AG09309 (cell line): ENCODE results near the gene LMNTD2.
A peak's percentile ranks its signal among the peaks of the same experiment; 100 is the strongest.

ENCODE experiments used
- DNase-seq: peaks from one replicate; pipeline ENCODE4 v3.0.0-alpha.2; 2010; ENCODE audit warnings: low read depth
- H3K4me3 ChIP-seq: 2 replicates; pipeline ENCODE4 v1.5.1; 2011; ENCODE audit warnings: mild to moderate bottlenecking, low read depth, low read length, moderate library complexity; ENCODE audit not compliant: control insufficient read depth
- TF ChIP-seq, protein P1 (sequence below): IDR thresholded peaks from 2 replicates; pipeline ENCODE4 v1.5.1; 2011; ENCODE audit warnings: mild to moderate bottlenecking, low read depth, low read length, inconsistent platforms; ENCODE audit not compliant: insufficient read depth, control insufficient read depth; ENCODE audit errors: missing control alignments

LMNTD2 gene

DNA sequence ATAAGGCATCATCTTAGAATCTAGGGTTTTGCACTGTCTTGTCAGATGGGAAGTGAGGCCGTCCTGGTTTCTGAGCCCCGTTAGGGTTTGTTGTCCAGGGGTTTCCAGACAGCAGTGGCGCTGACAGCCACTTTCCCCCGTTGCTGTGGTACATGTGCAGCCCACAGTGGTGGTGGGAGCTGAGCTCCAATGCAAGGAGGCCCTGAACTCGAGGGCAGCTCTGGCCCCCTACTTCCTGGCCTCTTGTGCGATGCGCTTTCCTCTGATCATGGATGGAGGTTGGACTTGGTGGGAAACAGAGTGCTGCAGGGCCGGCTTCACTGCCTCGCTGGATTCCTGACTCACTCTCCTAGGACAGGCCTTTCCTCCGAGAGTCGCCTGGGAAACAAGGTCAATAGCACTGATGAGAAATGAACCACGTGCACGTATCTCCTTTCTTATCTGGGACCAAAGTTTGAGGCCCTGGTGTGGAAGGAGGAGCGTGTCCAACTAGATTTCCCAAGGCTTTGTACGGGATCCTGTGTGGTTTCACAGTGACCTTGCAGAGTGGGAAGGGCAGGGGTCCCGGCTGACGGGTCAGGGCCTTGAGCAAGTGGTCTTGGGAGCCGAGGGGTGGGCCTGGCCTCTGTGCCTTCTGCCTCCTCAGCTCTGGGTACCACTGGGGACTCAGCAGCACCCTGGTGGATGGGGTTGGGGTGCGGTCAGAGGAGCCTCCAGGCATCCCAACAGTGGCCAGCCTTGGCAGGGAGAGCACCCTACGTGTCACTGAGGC, 19.5 kb upstream of the LMNTD2 start:
- no peak overlapping the region for H3K4me3 ChIP-seq
- no peak for DNase-seq
- TF ChIP-seq, protein P1, sequence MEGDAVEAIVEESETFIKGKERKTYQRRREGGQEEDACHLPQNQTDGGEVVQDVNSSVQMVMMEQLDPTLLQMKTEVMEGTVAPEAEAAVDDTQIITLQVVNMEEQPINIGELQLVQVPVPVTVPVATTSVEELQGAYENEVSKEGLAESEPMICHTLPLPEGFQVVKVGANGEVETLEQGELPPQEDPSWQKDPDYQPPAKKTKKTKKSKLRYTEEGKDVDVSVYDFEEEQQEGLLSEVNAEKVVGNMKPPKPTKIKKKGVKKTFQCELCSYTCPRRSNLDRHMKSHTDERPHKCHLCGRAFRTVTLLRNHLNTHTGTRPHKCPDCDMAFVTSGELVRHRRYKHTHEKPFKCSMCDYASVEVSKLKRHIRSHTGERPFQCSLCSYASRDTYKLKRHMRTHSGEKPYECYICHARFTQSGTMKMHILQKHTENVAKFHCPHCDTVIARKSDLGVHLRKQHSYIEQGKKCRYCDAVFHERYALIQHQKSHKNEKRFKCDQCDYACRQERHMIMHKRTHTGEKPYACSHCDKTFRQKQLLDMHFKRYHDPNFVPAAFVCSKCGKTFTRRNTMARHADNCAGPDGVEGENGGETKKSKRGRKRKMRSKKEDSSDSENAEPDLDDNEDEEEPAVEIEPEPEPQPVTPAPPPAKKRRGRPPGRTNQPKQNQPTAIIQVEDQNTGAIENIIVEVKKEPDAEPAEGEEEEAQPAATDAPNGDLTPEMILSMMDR: no peak

DNA sequence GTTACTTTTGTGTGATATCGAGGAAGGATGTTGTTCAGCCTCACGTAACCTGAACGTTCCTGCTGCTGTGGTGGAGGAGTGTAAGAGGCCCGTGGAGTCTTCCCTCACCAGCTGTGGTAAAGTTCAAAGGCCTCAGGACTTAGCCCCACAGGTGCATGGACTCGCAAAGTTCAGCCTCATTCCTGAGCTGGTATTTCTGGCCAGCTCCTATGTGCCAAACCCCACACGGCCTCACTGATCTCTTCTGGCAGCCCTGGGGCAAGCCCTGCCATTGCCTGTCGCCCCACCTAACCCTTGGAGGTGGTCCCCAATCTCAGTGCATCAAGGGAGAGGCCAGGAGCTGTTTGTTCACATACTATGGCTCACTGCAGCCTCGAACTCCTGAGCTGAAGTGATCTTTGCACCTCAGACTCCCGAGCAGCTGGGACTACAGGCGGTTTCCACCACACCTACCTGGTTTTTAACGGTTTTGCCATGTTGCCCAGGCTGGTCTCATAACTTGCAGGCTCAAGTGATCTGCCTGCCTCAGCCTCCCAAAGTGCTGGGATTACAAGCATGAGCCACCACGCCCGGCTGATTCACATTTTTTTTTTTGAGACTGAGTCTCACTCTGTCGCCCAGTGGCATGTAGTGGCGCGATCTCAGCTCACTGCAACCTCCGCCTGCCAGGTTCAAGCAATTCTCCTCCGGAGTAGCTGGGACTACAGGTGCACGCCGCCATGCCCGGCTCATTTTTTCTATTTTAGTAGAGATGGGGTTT, 17.9 kb upstream of the LMNTD2 start:
- DNase-seq: no peak
- peak overlapping the region; percentile 96; the same call in 1 of the 2 replicates for H3K4me3 ChIP-seq
- TF ChIP-seq, protein P1: no peak

DNA sequence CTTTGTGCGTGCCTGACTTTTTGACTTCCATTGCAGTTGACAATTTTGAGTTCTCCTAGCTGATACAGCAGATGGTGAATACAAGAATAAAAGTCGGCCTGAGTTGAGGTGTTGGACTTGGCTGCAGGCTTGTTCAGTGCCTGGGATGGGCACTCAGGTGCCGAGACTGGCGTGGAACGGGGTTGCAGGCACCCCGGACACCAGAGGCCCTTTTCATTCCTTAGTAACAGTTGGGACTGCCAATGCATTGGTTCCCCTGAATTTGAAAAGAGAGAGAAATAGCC, 17.0 kb upstream of the LMNTD2 start:
- H3K4me3 ChIP-seq: peak overlapping the region; percentile 96
- DNase-seq: no peak
- TF ChIP-seq, protein P1: no peak

DNA sequence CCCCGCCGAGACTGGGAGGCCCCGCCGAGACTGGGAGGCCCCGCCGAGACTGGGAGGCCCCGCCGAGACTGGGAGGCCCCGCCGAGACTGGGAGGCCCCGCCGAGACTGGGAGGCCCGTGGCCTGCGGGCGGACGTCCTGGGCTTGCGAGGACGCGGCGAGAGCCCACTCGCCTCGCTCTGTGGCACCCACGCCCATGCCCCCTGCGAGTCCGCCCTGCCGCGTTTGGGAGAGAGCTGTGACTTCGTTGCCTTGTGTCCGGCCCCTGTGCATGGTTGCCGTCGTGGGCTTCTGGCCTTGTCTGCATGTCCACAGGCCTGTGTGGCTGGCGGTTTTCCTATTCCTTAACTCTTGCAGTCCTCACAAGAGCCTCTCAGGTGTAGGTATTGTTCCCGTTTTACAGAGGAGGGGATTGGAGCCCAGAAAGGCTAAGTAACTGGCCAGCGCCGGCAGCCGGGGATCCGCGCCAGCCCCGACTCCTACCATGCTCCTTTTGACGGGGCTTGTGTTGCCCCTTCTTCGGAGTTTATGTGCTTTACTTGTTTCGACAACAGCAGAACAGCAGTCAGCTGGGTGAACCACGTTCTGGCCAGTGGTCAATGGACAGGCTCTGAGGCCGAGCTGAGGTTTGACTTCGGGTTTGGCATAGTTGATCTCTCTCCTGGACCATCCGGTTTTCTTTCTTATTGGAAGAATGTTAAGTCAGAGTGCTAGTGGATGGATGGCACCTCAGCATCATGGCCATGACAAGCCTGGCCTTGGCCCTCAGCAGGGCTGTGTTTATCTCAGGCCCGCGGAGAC, 16.5 kb upstream of the LMNTD2 start:
- H3K4me3 ChIP-seq: peak overlapping the region; percentile 96
- no peak for DNase-seq
- TF ChIP-seq, protein P1: no peak

DNA sequence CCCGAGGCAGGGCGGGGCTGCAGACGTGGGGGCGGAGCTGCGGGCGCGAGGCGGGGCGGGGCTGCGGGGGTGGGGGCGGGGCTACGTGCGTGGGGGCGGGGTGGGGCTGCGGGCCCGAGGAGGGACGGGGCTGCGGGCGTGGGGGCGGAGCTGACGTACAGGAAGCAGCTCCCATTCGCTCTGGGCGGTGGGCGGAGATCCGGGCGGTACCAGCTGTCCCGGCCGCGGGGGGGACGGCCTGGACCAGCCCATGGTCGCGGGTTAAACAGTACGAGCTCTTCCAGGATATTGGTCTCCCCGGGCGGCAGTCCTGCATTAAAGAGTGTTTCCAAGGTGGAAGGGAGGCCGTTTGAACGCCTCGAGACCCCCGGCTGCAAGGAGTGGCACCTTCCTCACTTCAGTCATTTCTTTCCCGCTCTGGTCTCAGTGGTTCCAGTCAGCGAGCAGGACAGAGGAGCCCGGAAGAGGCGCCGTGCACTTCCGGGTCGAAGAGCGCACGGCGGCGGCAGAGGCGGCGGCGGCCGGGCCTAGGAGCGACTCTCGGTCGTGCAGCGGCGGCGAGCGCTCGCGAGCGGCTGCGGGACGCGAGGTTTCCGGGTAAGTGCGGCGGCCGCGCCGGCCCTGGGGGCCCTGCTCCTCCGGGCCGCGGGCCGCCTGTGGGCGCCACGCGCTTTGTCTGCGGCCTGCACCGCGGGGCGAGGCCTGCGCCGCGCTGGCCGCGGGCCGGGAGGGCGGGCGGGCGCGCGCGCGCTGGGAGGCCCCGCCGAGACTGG, 15.6 kb upstream of the LMNTD2 start, which contains the start of gene PHRF1:
TSS of gene PHRF1 (plus strand) at position 475 of the 773 bp plus-strand sequence. CDS start 5,043 bp downstream, outside the sequence.
- DNase-seq: peak; percentile 79
- peak within 1 kb of the TSS; percentile 96 for H3K4me3 ChIP-seq
- TF ChIP-seq, protein P1: no peak
